Measurements from ENCODE around the gene RNF39.
"Not testable (repeated sequence)": the region's sequence is repeated elsewhere in the genome, so short reads cannot be mapped to it uniquely, and the experiment has no call there.

Gene RNF39

DNA sequence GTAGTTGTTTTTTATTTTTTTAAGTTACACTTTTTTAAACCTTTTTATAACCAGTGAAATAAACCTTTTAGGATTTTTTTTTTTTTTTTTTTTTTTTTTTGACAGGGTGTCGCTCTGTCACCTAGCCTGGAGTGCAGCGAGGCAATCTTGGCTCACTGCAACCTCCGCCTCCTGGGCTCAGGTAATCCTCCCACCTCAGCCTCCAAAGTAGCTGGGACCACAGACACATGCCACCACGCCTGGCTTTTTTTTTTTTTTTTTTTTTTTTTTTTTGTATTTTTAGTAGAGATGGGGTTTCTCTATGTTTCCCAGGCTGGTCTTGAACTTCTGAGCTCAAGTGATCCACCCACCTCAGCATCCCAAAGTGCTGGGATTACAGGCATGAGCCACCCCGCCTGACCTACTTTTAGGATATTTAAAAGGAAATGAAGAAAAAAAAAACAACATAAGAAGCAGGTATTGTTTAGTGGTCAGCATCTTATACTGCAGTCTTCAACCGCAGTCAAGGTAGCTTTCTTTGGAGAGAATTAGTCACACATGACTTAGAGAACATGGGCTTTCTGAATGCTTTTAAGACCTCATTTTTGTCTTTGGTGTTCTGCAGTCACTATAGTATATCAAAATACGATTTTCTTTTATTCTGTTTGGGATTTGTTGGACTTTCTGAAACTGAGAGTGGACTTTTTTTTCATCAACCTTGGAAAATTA, 12.9 kb downstream of the RNF39 start:
- in situ Hi-C loops (cut with MboI; ENCODE audit: low sequenced_read_pairs), result no loop called here

DNA sequence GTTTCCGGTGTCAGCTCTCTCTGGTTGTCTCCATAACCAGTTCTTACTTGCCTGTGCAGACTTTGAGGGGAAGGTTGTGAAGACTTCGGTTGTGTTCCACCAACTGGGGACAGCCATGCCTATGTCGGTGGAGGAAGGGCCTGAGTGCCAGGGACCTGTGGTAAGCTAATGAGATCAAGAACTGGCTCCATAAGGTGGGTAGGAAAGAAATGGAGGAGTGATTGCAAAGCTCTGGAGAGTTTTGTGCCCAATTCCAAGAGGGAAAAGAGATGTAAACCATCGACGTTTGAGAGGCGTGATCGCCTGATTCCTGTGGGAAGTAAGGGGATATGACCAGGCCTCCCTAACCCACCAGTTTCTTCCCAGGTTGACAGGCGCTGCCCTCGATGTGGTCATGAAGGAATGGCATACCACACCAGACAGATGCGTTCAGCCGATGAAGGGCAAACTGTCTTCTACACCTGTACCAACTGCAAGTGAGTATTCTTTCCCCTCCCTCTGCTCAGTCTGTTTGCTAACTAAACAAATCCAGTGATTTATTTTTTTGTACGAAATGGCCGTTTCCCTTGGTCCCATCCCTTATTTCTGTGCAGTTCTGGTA, 13.6 kb downstream of the RNF39 start:
- in situ Hi-C loops (cut with MboI; ENCODE audit: low sequenced_read_pairs), result no loop called here

DNA sequence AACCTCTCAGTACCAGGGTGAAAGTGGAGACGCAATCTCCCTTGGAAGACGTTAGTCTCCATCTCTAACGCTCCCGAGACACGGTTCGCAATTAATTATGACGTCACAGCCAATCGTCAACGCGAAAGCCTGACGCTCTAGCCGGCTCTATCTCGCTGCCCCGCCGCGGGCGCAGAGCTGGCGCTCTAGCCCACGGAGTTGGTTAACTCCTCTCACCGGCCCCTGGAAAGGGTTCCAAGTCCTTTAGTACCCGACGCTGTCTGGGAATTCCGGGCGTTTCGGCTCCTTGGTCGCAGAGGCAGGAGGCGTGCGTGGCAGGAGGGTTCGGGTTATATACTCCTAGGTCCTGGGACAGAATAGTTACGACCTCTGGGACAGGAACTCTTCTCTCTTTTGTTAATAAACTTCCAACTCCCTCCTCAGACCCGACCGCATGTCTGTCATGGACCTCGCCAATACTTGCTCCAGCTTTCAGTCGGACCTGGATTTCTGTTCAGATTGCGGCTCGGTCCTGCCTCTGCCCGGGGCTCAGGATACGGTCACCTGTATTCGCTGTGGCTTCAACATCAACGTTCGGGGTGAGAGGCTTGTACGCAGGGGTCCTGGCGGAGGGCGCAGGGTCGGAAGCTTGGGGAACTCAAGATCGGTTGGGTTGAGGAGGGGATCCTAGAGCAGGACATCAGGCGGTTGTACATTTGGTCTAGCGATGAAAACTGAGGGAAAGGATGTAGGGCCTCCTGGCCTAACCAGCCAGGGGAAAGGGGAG, 14.3 kb downstream of the RNF39 start, which contains the start of gene POLR1H:
TSS of gene POLR1H (plus strand) at position 174 of the 766 bp plus-strand sequence. CDS start at position 434, 260 bp downstream.
- in situ Hi-C loops (cut with MboI; ENCODE audit: low sequenced_read_pairs), result no loop called here

DNA sequence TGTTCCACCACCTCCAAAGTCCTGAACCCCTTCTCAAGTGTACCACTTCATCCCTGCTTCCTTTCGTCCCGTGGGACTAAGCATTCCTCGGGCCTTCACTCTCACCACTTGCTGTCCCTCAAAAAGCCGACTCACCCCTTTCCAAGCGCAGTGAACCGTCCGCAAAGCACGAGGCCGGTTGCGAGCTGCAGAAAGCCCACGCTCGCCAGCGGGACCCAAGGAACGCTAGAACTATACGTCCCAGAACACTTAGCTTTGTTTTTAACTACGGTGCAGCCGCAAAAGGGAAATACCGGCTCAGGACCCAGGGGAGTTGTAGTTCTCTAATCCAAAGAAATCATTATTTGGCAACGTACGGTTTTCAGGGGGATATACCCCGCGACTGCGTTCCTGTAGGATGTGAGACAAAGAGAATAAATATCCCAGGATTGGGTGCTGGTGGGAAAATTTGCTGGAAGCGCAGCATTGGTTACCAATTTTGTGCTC, 14.9 kb downstream of the RNF39 start:
- in situ Hi-C loops (cut with MboI; ENCODE audit: low sequenced_read_pairs), result no loop called here

DNA sequence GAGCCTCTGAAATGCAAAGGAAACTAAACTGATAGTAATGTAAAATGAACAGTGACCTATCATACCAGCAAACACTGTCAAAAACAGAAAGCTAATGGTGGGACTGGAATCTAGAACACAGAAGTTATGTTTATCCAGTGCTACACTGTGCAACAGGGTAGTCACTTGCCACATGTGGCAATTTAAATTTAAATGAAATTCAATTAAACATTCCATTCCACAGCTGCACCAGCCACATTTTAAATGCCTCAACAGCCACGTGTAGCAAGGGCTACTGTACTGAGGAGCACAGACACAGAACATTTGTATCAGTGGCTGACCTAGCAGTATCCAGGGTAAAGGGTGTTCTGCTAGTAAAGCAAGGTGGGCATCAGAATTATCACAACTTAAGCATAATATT, 20.1 kb downstream of the RNF39 start:
- in situ Hi-C loops (cut with MboI; ENCODE audit: low sequenced_read_pairs), result no loop called here

DNA sequence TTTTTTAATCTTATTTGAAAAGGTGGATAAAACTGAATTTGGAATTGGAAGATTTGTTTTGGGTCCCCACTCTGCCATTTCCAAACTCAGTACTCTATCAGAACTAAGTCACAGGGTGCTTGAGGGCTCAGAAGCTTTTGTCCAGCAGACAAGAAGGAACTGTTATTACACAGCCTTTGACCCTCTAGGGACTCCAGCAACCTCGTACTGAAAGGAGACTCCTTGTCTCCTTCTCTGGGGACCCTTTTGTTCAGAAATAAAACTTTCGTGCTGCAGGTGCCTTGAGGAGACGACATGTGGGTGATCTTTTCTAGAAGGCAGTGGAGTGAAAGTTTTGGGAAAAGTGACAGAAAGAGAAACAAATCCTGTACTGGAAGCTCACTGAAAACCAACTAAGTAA, 21.9 kb downstream of the RNF39 start:
- in situ Hi-C loops (cut with MboI; ENCODE audit: low sequenced_read_pairs), result no loop called here

DNA sequence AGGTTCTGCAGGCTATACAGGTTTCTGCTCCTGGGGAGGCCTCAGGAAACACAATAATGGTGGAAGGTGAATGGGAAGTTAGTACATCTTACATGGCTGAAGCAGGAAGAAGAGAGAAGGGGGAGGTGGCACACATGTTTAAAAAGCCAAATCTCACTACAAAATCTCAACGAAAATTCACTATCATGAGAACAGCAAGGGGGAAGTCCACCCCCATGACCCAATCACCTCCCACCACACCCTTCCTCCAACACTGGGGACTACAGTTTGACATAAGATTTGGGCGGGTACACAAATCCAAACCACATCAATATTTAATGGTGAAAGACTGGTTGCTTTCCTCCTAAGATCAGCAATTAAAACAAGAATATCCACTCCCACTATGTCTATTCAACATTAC, 28.3 kb downstream of the RNF39 start:
- in situ Hi-C loops (cut with MboI; ENCODE audit: low sequenced_read_pairs), result no loop called here

DNA sequence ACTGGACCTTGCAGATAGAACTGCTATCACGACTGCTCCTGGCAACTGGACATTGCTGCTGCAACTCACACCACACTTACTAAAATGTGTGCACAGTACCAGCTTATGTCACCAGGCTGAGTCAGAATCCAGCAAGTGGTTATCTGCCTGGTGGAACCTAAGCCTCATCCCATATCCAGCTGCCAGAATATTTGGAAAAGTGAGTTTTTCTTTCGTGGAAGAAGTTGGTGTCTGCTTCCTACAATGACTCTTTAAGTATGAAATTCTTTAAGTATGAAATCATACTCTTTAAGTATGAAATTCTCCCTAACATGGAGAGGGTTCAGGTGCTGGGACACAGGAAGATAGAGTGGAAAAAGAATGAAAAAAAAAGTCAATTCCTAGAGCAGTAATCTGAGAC, 30.9 kb downstream of the RNF39 start:
- in situ Hi-C loops (cut with MboI; ENCODE audit: low sequenced_read_pairs), result no loop called here

DNA sequence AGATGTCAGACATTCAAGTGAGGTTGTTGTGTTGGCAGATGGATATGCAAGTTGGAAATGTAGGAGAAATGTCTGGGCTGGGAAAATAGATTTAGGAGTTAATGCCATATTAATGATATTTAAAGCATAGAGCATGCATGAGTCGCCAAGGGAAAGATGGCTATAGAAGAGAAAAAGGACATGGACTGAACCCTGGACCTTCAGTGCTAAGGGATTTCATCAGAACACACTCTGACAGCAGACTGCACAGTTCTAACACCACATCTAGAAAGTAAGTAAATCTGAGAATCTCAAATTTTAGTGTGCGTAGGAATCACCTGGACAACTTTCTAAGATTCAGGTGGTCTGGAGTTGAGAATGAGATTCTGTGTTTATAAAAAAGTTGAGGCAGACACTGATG, 31.8 kb downstream of the RNF39 start:
- in situ Hi-C loops (cut with MboI; ENCODE audit: low sequenced_read_pairs), result no loop called here

DNA sequence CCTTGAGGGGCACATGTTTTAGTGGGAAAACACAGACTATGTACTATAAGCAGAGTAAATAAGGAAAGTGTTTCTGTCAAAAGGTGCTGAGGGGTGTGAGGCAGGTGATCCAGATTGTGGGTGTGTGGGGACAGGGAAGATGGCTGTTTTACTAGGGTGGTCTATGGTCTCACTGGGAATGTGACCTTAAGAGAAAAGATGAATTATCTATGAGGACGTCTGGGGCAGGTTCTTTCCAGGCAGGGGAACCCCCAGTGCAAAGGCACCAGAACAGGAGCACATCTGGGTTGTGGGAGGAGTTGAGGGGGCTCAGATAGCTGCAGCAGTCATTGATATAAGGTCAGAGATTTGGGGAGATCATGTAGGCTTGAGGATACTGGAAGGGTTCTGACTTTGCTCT, 32.7 kb downstream of the RNF39 start:
- in situ Hi-C loops (cut with MboI; ENCODE audit: low sequenced_read_pairs), result no loop called here

DNA sequence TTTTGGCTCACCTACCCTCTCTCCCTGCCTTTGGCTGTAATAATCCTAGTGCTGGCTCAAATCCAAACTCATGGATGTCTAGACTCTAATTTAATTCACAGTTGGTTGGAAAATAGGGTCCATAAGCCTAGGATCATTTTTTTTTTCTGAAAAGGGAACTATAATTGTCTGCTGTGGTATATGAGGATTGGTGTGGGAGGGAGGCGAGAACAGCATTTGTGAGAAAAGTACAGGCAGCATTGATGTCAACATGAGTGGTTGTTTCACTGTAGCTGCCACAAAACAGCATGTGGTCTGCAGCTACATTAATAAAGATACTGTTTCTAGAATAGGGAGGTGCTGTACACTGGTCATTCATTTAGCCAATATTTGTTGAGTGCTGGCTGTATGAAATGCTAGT, 33.1 kb downstream of the RNF39 start:
- in situ Hi-C loops (cut with MboI; ENCODE audit: low sequenced_read_pairs), result no loop called here

DNA sequence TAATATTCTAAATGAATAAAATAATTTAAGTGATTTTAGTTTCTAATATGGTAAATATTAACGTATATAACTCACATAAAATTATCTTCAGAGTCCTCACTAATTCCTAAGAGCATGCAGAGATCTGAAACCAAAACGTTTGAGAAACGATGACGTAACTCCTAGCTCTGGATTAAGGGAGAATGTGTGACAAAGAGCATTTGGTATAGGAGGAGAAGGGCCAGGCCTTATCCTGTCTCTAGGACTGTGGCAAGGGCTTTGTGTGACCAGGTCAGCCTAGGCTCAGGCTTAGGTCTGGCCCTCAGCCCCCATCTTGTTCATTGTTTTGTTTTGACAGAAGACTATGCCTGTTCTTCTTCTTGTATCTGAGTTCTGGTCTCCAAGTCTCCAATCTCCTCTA, 33.7 kb downstream of the RNF39 start:
- in situ Hi-C loops (cut with MboI; ENCODE audit: low sequenced_read_pairs), result no loop called here

DNA sequence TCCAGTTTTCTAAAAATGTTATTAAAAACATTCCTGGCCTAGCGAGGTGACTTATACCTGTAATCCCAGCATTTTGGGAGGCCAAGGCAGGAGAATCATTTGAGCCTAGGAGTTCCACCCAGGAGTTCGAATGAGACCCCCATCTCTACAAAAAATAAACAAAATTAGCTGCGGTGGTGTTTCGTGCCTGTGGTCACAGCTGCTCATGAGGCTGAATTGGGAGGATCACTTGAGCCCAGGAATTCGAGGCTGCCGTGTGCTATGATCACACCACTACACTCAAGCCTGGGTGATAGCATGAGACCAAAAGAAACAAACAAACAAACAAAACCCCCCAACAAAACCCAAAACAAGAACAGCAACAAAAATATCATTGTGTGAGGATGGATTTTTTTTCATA, 34.3 kb downstream of the RNF39 start:
- in situ Hi-C loops (cut with MboI; ENCODE audit: low sequenced_read_pairs), result no loop called here

DNA sequence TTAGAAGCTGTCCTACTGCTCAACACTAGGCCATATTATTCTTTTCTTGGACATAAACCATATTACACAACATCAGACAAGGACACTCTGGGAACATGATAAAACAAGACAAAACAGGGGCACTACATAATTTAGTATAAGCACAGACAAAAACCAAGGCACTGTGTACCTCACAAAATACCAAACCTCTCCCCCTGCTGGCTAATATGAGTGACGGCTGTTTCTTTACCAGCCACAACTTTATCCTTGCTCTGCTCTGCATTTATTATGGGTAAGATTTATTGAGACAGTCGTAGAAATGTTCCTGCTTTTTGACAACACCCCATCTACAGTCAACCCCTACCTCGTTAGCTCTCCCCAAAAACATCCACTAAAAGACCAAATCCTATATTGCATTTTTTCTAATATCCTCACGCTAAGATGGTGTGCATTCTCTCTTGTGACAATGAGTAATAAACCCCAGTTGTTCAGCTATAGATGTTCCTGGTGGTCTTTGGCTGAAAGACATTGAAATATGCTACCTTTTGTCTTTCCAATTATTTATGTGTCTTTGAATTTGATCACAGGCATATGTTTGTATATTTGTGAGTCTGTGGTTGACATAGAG, 38.3 kb downstream of the RNF39 start:
- in situ Hi-C loops (cut with MboI; ENCODE audit: low sequenced_read_pairs), result no loop called here

DNA sequence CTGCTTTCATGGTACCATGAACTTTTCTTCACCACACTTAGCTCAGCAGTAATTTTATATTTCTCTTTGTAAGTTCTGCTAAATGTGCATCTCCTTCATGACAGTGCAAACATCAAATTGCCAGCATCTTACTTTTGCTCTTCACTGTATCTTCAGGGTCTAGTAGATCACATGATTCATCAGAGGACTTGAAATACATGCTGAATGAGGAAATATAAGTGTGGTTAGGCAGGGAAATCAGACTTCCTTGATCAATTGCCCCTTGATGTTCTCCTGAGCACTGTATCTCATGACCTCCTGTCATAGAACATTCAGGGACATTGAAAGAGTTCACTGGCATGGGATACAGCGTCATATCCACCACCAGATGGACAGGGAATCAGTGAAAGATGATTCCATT, 39.8 kb downstream of the RNF39 start:
- in situ Hi-C loops (cut with MboI; ENCODE audit: low sequenced_read_pairs), result no loop called here

DNA sequence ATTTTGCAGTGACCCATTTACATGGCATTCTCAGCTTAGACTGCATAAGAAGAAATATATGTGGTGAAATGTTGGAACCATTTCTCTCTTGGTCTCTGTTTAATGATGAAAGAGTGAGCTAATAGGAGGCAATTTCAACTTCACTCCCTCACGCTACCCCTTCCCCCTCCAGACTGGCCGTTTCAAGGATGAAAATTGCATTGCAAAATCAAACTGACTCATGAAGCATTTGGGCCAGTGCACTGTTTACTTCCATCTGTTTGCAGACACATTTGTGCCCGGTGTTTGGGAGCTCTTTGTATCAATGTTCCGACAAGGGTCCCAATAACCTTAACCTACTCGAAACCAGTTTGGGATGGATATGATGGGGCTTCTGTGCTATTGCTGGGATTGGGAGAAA, 42.1 kb downstream of the RNF39 start:
- in situ Hi-C loops (cut with MboI; ENCODE audit: low sequenced_read_pairs), result not testable (repeated sequence)

DNA sequence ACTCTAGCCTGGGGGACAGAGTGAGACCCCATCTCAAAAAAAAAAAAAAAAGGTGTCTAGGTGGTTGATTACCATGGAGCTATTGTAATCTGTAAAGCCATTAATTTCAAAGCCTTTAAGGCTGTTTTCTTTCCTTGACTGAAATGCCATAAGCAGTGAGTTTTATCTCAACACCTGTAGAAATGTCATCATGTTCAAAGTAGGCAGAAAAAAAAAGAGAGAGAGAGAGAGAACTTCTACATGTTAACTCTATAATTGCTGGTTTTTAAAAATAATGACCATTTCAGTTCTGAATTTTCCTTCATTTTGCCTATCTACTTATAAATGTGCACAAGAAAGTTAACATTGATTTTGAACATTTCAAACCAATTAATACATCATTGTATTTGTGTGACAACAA, 44.2 kb downstream of the RNF39 start:
- in situ Hi-C loops (cut with MboI; ENCODE audit: low sequenced_read_pairs), result no loop called here

DNA sequence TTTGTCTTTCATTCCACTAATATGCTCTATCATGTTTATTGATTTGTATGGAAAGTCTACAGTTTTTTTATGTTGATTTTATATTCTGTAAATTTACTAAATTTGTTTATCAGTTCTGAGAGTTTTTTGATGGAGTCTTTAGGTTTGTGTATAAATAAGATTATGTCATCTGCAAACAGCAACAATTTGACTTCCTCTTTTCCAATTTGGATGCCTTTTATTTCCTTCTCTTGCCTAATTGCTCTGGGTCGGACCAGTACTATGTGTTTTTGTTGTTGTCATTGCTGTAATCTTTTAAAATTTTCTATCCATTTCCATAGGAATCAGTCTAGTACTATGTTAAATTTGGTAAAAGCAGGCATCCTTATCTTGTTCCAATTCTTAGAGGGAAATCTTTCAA, 46.0 kb downstream of the RNF39 start:
- in situ Hi-C loops (cut with MboI; ENCODE audit: low sequenced_read_pairs), result no loop called here

DNA sequence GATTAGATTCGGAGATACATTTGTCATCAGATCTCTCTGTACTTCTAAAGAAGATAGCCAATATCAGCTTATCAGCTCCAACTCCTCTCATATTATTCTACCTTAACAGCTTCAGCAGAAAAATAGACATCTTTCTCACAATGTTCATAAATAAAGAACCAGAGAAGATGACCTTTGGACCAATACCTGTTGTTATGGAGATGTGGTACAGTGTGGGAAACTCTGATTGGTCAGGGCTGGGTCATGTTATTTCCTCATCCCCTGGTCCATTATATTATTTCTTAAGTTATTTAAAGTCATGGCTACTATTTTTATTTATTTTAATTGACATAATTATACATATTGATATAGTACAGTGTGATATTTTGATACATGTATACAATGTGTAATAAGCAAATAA, 50.4 kb downstream of the RNF39 start:
- in situ Hi-C loops (cut with MboI; ENCODE audit: low sequenced_read_pairs), result no loop called here

DNA sequence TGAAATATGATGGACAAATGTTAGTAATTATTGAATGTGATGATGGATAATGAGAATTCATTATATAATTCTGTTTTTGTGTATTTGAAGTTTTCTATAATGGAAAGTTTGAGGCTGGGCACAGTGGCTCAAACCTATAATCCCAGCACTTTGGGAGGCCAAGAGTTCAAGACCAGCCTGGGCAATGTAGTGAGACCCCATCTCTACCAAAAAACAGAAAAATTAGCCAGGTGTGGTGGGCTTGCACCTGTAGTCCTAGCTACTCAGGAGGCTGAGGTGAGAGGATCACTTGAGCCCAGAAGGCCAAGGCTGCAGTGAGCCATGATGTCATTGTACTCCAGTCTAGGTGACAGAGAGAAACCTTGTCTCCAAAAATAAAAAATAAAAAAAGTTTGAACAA, 52.9 kb downstream of the RNF39 start:
- in situ Hi-C loops (cut with MboI; ENCODE audit: low sequenced_read_pairs), result loop anchor here (25.0 kb wide), 1 partner anchor 285 kb away; no protein-coding TSS in a partner anchor

DNA sequence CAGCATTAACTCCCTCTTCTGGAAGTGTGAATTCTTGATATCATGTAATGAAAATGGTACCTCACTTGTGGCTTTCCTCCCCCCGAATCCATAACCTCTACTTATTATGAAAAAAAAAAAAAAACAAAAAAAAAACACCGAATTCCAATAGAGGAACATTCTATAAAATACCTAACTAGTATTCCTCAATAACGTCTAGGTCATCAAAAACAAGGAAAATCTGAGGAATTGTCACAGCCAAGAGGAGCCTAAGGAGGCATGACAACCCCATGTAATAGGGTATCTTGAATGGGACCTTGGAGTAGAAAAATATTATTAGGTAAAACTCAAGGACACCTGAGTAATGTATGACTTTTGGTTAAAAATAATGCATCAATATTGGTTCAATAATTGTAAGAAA, 53.4 kb downstream of the RNF39 start:
- in situ Hi-C loops (cut with MboI; ENCODE audit: low sequenced_read_pairs), result loop anchor here (25.0 kb wide), 1 partner anchor 285 kb away; no protein-coding TSS in a partner anchor

All from HL-60/S4 (cell line).